HEK293 (cell line): ENCODE measurements around the gene TMEM72.

Source experiments
- BCL11B ChIP-seq: fragments of 450-650 bp; formaldehyde crosslinking; IDR thresholded peaks from 2 replicates; pipeline ENCODE4 v1.5.1; 2016; ENCODE audit warnings: low read depth, missing biosample characterization, missing genetic modification characterization
- GLI4 ChIP-seq: fragments of 450-650 bp; formaldehyde crosslinking; IDR thresholded peaks from 2 replicates; pipeline ENCODE4 v1.5.1; 2016; ENCODE audit warnings: missing biosample characterization, missing genetic modification characterization
- GLIS1 ChIP-seq: fragments of 450-650 bp; formaldehyde crosslinking; IDR thresholded peaks from 2 replicates; pipeline ENCODE4 v1.5.1; 2016; ENCODE audit warnings: missing biosample characterization, missing genetic modification characterization
- KLF8 ChIP-seq: fragments of 450-650 bp; formaldehyde crosslinking; IDR thresholded peaks from 2 replicates; pipeline ENCODE4 v1.5.1; 2016; ENCODE audit warnings: missing biosample characterization, missing genetic modification characterization
- MYNN ChIP-seq: fragments of 450-650 bp; formaldehyde crosslinking; IDR thresholded peaks from 2 replicates; pipeline ENCODE4 v1.5.1; 2016; ENCODE audit warnings: missing biosample characterization, missing genetic modification characterization, borderline replicate concordance
- MZF1 ChIP-seq: fragments of 450-650 bp; formaldehyde crosslinking; IDR thresholded peaks from 2 replicates; pipeline ENCODE4 v1.5.1; 2017; ENCODE audit warnings: missing biosample characterization, missing genetic modification characterization, borderline replicate concordance
- OSR2 ChIP-seq: fragments of 450-650 bp; formaldehyde crosslinking; IDR thresholded peaks from 2 replicates; pipeline ENCODE4 v1.5.1; 2016; ENCODE audit warnings: missing biosample characterization, missing genetic modification characterization
- REST ChIP-seq: fragments of 450-650 bp; formaldehyde crosslinking; IDR thresholded peaks from 2 replicates; pipeline ENCODE4 v1.5.1; 2016; ENCODE audit warnings: missing biosample characterization, missing genetic modification characterization
- ZFHX2 ChIP-seq: fragments of 450-650 bp; formaldehyde crosslinking; conservative IDR thresholded peaks from 2 replicates; pipeline ENCODE4 v1.5.1; 2016; ENCODE audit warnings: missing biosample characterization, missing genetic modification characterization
- ZNF146 ChIP-seq: fragments of 450-650 bp; formaldehyde crosslinking; IDR thresholded peaks from 2 replicates; pipeline ENCODE4 v1.5.1; 2016; ENCODE audit warnings: missing biosample characterization, missing genetic modification characterization
- ZNF280D ChIP-seq: fragments of 450-650 bp; formaldehyde crosslinking; IDR thresholded peaks from 2 replicates; pipeline ENCODE4 v1.5.1; 2016; ENCODE audit warnings: missing biosample characterization, missing genetic modification characterization
- ZNF423 ChIP-seq: fragments of 450-650 bp; formaldehyde crosslinking; IDR thresholded peaks from 2 replicates; pipeline ENCODE4 v1.5.1; 2016; ENCODE audit warnings: missing biosample characterization, missing genetic modification characterization
- ZNF488 ChIP-seq: fragments of 450-650 bp; formaldehyde crosslinking; IDR thresholded peaks from 2 replicates; pipeline ENCODE4 v1.5.1; 2016; ENCODE audit warnings: missing biosample characterization, missing genetic modification characterization
- ZNF501 ChIP-seq: fragments of 450-650 bp; formaldehyde crosslinking; IDR thresholded peaks from 2 replicates; pipeline ENCODE4 v1.5.1; 2016; ENCODE audit warnings: missing biosample characterization, missing genetic modification characterization
- ZNF510 ChIP-seq: fragments of 450-650 bp; formaldehyde crosslinking; IDR thresholded peaks from 2 replicates; pipeline ENCODE4 v1.5.1; 2018; ENCODE audit warnings: mild to moderate bottlenecking, missing genetic modification characterization, missing biosample characterization; ENCODE audit not compliant: insufficient replicate concordance
- ZNF529 ChIP-seq: fragments of 450-650 bp; formaldehyde crosslinking; IDR thresholded peaks from 2 replicates; pipeline ENCODE4 v1.5.1; 2017; ENCODE audit warnings: missing genetic modification characterization, missing biosample characterization; ENCODE audit not compliant: insufficient replicate concordance
- ZNF571 ChIP-seq: fragments of 450-650 bp; formaldehyde crosslinking; IDR thresholded peaks from 2 replicates; pipeline ENCODE4 v1.5.0; 2017; ENCODE audit warnings: missing biosample characterization, missing genetic modification characterization
- ZNF626 ChIP-seq: fragments of 450-650 bp; sonication (Bioruptor Pico); formaldehyde crosslinking; IDR thresholded peaks from 2 replicates; pipeline ENCODE4 v1.5.1; 2018; ENCODE audit warnings: missing biosample characterization, missing genetic modification characterization, inconsistent platforms
- ZNF645 ChIP-seq: fragments of 450-650 bp; formaldehyde crosslinking; IDR thresholded peaks from 2 replicates; pipeline ENCODE4; 2016; ENCODE audit warnings: missing biosample characterization, missing genetic modification characterization
- ZNF658 ChIP-seq: fragments of 450-650 bp; formaldehyde crosslinking; IDR thresholded peaks from 2 replicates; pipeline ENCODE4; 2016; ENCODE audit warnings: missing biosample characterization, missing genetic modification characterization
- ZNF704 ChIP-seq: fragments of 450-650 bp; formaldehyde crosslinking; IDR thresholded peaks from 2 replicates; pipeline ENCODE4 v1.5.1; 2016; ENCODE audit warnings: missing biosample characterization, missing genetic modification characterization
- ZNF776 ChIP-seq: fragments of 450-650 bp; formaldehyde crosslinking; IDR thresholded peaks from 2 replicates; pipeline ENCODE4 v1.5.0; 2017; ENCODE audit warnings: missing biosample characterization, missing genetic modification characterization, borderline replicate concordance
- ZSCAN30 ChIP-seq: fragments of 450-650 bp; IDR thresholded peaks from 2 replicates; pipeline ENCODE4 v1.5.1; 2018; ENCODE audit warnings: missing biosample characterization, mild to moderate bottlenecking, missing genetic modification characterization, moderate library complexity
- ZSCAN4 ChIP-seq: fragments of 450-650 bp; formaldehyde crosslinking; IDR thresholded peaks from 2 replicates; pipeline ENCODE4 v1.5.1; 2017; ENCODE audit warnings: missing biosample characterization, missing genetic modification characterization

The TMEM72 gene

GRCh38 chr10:44975431-44976331, 64.5 kb downstream of the TMEM72 start (continued):
- no peak for TF ChIP-seq BCL11B (tag by site-specific recombination)
- no peak for TF ChIP-seq ZNF704 (tag by site-specific recombination)
- no peak for TF ChIP-seq ZNF529
- no peak for TF ChIP-seq MYNN (tag by site-specific recombination)
- no peak for TF ChIP-seq ZSCAN30
- TF ChIP-seq ZNF776 (tag by site-specific recombination), result no peak
- no peak for TF ChIP-seq ZSCAN4 (tag by site-specific recombination)
- TF ChIP-seq ZNF423 (tag by site-specific recombination), result peak; percentile 76
- no peak for TF ChIP-seq ZNF626 (tag by site-specific recombination)
- TF ChIP-seq GLIS1, result peak; percentile 95
- TF ChIP-seq ZNF280D (tag by site-specific recombination), result no peak
- TF ChIP-seq GLI4 (tag by site-specific recombination), result no peak
- TF ChIP-seq OSR2, result peak; percentile 46; the same call in 1 of the 2 replicates
- TF ChIP-seq ZNF501, result no peak
- TF ChIP-seq ZNF658, result no peak
- no peak for TF ChIP-seq ZFHX2
- no peak for TF ChIP-seq REST (tag by site-specific recombination)
- no peak for TF ChIP-seq ZNF146 (tag by site-specific recombination)
- TF ChIP-seq ZNF571 (tag by site-specific recombination), result no peak
- no peak for TF ChIP-seq KLF8 (tag by site-specific recombination)
- no peak for TF ChIP-seq ZNF510 (tag by site-specific recombination)
- TF ChIP-seq ZNF645 (tag by site-specific recombination), result no peak
- no peak for TF ChIP-seq MZF1 (tag by site-specific recombination)
- no peak for TF ChIP-seq ZNF488 (tag by site-specific recombination)
